Body of pancreas (tissue), 4 donors: ENCODE measurements around the gene PRRC2B.

Source experiments
- POLR2A ChIP-seq, 3 donors: fragments of 450-650 bp; IDR thresholded peaks; one replicate each; pipeline ENCODE4 v1.6.1; 2016; ENCODE audit warnings: antibody characterized with exemption in 3 of 3, mild to moderate bottlenecking in 2 of 3
- TF ChIP-seq, protein P1 (sequence below), 7 experiments: fragments of 450-650 bp in 4 of 7; fragments of 200-600 bp in 3 of 7; sonication (generic) in 3 of 7; IDR thresholded peaks; one replicate each; pipeline ENCODE4 v1.5.1; 2016 to 2019; ENCODE audit warnings: antibody characterized with exemption in 7 of 7

DNA sequence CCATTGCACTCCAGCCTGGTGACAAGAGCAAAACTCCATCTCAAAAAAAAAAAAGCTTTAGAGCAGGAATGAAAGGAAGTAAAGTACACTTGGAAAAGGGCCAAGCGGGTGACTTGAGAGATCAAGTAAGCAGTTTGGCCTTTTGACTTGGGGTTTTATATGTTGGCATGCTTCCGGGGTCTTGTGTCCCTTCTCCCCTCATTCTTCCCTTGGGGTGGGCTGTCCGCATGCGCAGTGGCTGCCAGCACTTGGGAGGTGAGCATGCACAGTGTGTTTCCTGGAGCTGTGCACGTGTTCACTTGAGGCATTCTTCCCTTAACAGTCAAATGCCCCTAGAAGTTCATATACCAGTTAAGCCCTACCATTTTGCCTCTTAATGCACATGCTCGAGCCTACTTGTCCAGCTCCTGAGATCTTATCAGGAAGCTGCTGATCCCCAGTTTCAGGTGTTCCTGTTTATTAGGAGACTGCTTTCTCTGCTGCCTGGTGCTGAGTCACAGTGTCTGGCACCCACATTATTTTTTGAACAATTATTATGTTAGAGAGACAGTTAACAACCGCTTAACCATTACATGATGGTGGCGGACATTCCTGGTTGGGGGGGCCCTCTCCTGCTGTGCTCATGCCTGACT is 32.6 kb upstream of the PRRC2B start:
- TF ChIP-seq, protein P1, sequence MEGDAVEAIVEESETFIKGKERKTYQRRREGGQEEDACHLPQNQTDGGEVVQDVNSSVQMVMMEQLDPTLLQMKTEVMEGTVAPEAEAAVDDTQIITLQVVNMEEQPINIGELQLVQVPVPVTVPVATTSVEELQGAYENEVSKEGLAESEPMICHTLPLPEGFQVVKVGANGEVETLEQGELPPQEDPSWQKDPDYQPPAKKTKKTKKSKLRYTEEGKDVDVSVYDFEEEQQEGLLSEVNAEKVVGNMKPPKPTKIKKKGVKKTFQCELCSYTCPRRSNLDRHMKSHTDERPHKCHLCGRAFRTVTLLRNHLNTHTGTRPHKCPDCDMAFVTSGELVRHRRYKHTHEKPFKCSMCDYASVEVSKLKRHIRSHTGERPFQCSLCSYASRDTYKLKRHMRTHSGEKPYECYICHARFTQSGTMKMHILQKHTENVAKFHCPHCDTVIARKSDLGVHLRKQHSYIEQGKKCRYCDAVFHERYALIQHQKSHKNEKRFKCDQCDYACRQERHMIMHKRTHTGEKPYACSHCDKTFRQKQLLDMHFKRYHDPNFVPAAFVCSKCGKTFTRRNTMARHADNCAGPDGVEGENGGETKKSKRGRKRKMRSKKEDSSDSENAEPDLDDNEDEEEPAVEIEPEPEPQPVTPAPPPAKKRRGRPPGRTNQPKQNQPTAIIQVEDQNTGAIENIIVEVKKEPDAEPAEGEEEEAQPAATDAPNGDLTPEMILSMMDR (IDR thresholded peaks at IDR 0.05) = no peak
- no peak for TF ChIP-seq POLR2A (IDR thresholded peaks at IDR 0.05)
